Esophagus muscularis mucosa (tissue), 4 donors: ENCODE results near the gene PSMD14.

Source experiments
- EP300 ChIP-seq: sonication (generic); formaldehyde crosslinking; IDR thresholded peaks from one replicate; pipeline ENCODE4 v1.6.1; 2017; ENCODE audit warnings: antibody characterized with exemption
- POLR2AphosphoS5 ChIP-seq, 2 donors: sonication (generic); formaldehyde crosslinking; IDR thresholded peaks; one replicate each; pipeline ENCODE4 v1.6.1; 2017; ENCODE audit warnings: antibody characterized with exemption in 2 of 2
- TF ChIP-seq, protein P1 (sequence below), 3 experiments: fragments of 200-600 bp in 2 of 3; fragments of 450-650 bp in 1 of 3; sonication (generic) in 2 of 3; IDR thresholded peaks; one replicate each; pipeline ENCODE4 v1.5.1; 2017 to 2019; ENCODE audit warnings: antibody characterized with exemption in 3 of 3, mild to moderate bottlenecking in 2 of 3, moderate library complexity in 1 of 3

GRCh38 chr2:161382747-161383146 lies 74.5 kb downstream of the PSMD14 start:
- TF ChIP-seq, protein P1, sequence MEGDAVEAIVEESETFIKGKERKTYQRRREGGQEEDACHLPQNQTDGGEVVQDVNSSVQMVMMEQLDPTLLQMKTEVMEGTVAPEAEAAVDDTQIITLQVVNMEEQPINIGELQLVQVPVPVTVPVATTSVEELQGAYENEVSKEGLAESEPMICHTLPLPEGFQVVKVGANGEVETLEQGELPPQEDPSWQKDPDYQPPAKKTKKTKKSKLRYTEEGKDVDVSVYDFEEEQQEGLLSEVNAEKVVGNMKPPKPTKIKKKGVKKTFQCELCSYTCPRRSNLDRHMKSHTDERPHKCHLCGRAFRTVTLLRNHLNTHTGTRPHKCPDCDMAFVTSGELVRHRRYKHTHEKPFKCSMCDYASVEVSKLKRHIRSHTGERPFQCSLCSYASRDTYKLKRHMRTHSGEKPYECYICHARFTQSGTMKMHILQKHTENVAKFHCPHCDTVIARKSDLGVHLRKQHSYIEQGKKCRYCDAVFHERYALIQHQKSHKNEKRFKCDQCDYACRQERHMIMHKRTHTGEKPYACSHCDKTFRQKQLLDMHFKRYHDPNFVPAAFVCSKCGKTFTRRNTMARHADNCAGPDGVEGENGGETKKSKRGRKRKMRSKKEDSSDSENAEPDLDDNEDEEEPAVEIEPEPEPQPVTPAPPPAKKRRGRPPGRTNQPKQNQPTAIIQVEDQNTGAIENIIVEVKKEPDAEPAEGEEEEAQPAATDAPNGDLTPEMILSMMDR (IDR thresholded peaks at IDR 0.05) = no peak
- no peak for TF ChIP-seq POLR2AphosphoS5 (IDR thresholded peaks at IDR 0.05)
- TF ChIP-seq EP300 = no peak
